ENCODE data around the gene TTC22. TPM values are rescaled to one million over a fixed set of nuclear protein-coding genes. Genes with fewer than 3 reads are reported as not detected.

The TTC22 gene
- total RNA-seq, 2 donors from 2014 or later = 12.2 to 15.6 TPM

DNA sequence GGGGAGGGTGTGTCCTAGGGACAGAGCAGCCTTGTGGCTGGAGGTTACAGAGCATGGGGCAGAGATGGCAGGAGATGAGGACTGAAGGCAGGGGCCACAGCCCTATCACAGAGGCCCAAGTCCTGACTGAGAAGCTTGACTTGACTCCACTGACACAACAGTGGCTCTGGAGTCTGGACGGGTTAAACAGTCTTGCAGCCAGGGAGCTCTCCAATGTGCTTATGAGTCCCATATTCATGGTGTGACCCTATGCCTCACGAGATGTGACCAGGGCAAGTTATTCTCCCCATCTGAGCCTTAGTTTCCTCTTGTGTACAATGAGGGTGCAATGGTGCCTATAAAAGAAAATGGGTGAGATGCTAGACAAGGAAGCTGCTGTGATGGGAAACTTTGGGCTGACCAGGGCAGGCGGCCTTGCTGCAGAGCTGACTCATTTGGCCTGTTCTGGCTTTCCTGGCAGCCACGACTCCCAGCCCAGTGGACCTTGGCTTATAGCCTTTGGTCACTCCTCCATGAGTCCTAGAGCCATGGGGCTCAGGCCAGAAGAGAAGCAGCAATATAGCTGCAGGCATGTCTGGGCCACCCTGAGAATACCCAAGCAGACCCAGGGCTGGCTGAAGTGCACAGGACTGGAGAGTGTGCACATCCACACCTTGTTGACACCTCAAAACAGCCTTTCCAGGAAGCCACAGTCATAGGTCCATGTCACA is 2.8 kb upstream of the TTC22 start:
- H3K27me3 ChIP-seq = no peaks in the 10 kb centered on the region
- no peak for TF ChIP-seq POLR2A (IDR thresholded peaks at IDR 0.05)
- TF ChIP-seq, protein P1, sequence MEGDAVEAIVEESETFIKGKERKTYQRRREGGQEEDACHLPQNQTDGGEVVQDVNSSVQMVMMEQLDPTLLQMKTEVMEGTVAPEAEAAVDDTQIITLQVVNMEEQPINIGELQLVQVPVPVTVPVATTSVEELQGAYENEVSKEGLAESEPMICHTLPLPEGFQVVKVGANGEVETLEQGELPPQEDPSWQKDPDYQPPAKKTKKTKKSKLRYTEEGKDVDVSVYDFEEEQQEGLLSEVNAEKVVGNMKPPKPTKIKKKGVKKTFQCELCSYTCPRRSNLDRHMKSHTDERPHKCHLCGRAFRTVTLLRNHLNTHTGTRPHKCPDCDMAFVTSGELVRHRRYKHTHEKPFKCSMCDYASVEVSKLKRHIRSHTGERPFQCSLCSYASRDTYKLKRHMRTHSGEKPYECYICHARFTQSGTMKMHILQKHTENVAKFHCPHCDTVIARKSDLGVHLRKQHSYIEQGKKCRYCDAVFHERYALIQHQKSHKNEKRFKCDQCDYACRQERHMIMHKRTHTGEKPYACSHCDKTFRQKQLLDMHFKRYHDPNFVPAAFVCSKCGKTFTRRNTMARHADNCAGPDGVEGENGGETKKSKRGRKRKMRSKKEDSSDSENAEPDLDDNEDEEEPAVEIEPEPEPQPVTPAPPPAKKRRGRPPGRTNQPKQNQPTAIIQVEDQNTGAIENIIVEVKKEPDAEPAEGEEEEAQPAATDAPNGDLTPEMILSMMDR (IDR thresholded peaks at IDR 0.05) = no peak
- H3K36me3 ChIP-seq (replicated peaks in 1 of 2; ENCODE audit: insufficient read depth in 1 of 2, low read depth in 2 of 2) = no peaks in the 10 kb centered on the region
- H3K4me1 ChIP-seq = peaks cover 31% of the 10 kb centered on the region
- intact Hi-C loops (cut with DNase I) = no loop called here
- ATAC-seq = no peak
- H3K4me3 ChIP-seq = no peak overlapping the region
- peak overlapping the region in 1 of 4 donors; percentile 48 for H3K27ac ChIP-seq
- H3K9me3 ChIP-seq = no peaks in the 10 kb centered on the region
- peak; percentile 19 to 46 (median 36) for DNase-seq
- 68 to 84% methylated on average over 4 of the region's 4 CpGs for WGBS, 2 donors

DNA sequence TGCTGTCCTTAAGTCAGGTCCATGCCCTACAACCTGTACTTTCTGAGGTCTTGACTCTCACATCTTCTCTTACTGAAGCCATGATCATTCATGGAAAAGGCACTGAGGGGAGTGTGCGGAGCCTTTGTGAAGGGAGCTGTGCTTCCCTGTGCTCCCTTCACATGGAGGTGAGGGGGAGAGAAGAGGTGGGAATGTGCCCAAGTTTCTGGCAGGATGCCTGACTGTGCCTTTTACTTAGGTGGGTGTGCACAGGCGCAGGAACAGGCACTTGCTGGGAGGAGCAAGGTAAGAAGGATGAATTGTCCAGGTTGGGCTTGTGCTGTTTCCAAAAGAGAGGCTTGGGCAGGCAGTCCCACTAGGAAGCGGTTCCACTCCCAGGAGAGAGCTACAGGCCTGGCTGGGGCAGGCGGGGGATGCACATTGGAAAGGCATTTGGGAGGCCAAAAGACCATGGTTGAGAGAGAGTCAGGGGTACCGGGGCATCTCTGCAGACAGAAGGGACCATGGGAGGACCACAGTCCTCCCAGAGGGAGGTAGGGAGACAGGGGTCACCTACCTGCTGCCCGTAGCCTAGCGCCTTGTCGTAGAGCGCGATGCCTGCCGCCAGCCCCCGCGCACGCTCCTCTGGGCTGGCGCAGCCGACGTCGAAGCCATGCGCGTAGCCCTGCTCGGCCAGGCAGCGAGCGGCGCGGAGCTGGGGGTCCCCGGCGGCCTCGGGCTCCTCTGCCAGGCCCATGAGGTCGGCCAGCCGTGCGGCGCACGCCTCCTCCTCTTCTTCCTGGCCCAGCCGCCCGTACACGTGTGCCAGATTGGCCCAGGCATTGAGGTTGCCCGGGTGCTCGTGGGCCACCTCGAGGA is 853 bp downstream of the TTC22 start:
- intact Hi-C loops (cut with DNase I) = no loop called here
- ATAC-seq = no peak
- 44 to 77% methylated on average over 5 to 23 of the region's 39 CpGs for WGBS, 2 donors
- peak in 2 of 4 donors; percentile 7 to 20 for DNase-seq
- Histone ChIP-seq H3K27me3 (no peaks in the 10 kb centered on the region), H3K27ac (peak overlapping the region; percentile 75 to 87 (median 80)), H3K9me3 (no peaks in the 10 kb centered on the region), H3K36me3 (replicated peaks in 1 of 2; ENCODE audit: insufficient read depth in 1 of 2, low read depth in 2 of 2) (no peaks in the 10 kb centered on the region), H3K4me1 (peaks cover 50% of the 10 kb centered on the region), H3K4me3 (peak overlapping the region; percentile 44 to 54)
- TF ChIP-seq POLR2A (IDR thresholded peaks at IDR 0.05) = no peak
- TF ChIP-seq, protein P1 (IDR thresholded peaks at IDR 0.05) = no peak

DNA sequence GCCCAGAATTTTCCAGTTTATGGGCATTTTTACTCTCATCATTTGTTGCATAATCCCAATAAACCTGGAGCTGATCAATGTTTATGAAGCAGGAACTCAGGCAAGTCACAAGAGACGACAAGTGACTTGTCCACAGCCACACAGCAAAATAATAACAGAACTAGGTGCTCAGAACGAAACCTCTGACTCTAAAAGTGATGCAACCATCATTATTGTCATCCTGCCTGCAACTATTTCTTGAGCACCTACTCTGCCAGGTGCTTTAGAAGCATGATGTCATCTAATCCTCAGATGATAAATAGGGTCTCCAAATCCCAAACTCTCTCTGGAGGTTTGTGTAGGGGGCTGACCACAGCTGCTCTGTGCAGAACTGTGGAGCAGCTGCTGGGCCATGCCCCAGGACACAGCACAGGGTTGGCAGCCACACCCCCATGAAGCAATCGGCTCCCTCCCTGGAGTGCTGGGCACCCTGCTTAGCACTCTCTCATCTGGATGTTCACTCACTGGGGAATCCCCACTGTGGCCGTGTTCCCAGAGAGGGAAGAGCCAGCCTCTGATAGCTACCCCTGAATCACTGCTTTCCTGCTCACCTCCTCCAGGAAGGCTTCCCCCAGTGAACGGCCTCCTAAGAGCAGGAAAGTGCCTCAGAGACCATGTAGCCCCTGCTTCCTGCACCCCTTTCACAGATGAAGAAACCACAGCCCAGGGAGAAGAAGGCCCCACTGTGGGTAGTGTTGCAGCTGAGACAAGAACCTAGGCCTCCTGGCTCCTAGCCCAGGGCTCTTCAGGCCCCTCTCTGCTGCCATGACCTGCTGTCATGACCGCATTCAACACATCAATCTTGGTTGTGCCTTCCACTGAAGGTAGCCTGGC is 2.1 kb downstream of the TTC22 start:
- intact Hi-C loops (cut with DNase I) = no loop called here
- DNase-seq = peak in 3 of 4 donors; percentile 39 to 47 (median 43)
- H3K9me3 ChIP-seq = no peaks in the 10 kb centered on the region
- no peaks in the 10 kb centered on the region for H3K36me3 ChIP-seq (replicated peaks in 1 of 2; ENCODE audit: insufficient read depth in 1 of 2, low read depth in 2 of 2)
- no peaks in the 10 kb centered on the region for H3K27me3 ChIP-seq
- 46 to 61% methylated on average over 2 to 6 of the region's 6 CpGs for WGBS, 2 donors
- H3K4me1 ChIP-seq = peaks cover 57% of the 10 kb centered on the region
- TF ChIP-seq POLR2A (IDR thresholded peaks at IDR 0.05) = no peak
- no peak overlapping the region for H3K4me3 ChIP-seq
- no peak for ATAC-seq
- peak overlapping the region in 2 of 4 donors; percentile 14 to 83 for H3K27ac ChIP-seq

DNA sequence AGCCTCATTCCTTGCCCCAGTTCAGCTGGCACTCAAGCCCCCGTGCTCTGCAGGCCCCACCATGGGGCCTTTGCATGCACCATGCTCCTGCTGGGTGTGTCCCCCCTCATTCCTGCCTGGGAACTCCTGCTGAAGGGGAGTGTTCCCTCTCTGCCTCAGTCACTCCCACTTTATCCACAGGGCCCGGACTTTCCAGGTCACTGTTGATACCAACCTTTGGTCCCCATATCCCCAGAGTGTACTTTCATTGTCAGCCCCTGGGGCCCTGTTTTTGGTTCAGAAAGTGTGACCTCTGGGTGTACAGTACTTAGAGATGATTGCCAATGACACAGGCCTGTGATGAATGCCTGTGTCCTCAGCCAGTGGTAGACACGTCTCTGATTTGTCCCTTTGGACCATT is 2.9 kb downstream of the TTC22 start:
- no peaks in the 10 kb centered on the region for H3K36me3 ChIP-seq (replicated peaks in 1 of 2; ENCODE audit: insufficient read depth in 1 of 2, low read depth in 2 of 2)
- no peak overlapping the region for H3K27ac ChIP-seq
- DNase-seq = no peak
- no peak overlapping the region for H3K4me3 ChIP-seq
- 63 to 76% methylated on average over 3 of the region's 3 CpGs for WGBS, 2 donors
- TF ChIP-seq POLR2A (IDR thresholded peaks at IDR 0.05) = no peak
- TF ChIP-seq, protein P1 (IDR thresholded peaks at IDR 0.05) = no peak
- H3K27me3 ChIP-seq = no peaks in the 10 kb centered on the region
- peaks cover 57% of the 10 kb centered on the region for H3K4me1 ChIP-seq
- intact Hi-C loops (cut with DNase I) = no loop called here
- no peak for ATAC-seq
- H3K9me3 ChIP-seq = no peaks in the 10 kb centered on the region
